ENCODE data around the gene MAN1A1. TPM values are rescaled to one million over a fixed set of nuclear protein-coding genes. Genes with fewer than 3 reads are reported as not detected.

The MAN1A1 gene
- total and polyA plus RNA-seq, 2 experiments from 2014 or later, result 117 to 245 TPM

DNA sequence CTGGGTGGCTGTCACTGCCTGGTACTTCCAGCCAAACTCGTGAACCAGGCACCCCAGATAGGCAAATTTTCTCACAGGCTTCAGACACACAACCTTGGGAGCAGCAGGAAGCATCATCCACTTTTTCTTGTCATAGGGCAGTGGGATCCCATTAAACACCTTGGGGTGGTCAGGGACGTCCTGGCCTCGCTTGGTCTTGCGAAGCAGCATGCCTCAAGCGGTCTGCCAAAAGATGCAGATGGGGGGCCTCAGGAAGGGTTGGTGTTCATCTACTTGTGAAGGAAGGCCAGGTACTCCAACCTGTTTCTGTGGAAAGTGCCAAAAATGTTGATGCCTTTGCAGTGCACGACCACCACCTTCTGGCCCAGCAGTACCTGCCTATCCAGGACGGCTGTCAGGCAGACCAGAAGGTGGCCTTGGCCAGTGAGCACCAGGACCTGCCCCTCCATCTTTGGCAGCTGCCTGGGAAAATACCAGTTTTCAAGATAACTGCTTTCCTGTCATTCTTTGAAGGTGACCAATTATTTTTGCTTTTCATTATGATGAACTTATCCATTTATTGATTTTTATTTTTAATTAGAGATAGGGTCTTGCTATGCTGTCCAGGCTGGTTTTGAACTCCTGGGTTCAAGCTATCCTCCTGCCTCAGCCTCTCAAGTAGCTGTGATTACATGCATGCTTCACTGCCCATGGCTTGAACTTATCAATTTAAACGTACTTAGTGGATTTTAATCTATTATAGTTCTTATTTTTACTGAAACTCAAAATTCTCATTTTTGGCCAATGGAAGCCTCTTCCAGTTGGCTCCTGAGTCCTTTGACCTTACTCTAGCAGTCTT, 80.1 kb downstream of the MAN1A1 start:
- Histone ChIP-seq H3K27ac (no peak overlapping the region), H4K20me1 (ENCODE audit: insufficient read depth, poor library complexity, severe bottlenecking) (no peaks in the 10 kb centered on the region), H3K9me2 (replicated peaks; ENCODE audit: insufficient read depth) (no peaks in the 10 kb centered on the region), H3K4me3 (no peak overlapping the region), H3K79me2 (peaks cover 80% of the 10 kb centered on the region), H3K4me1 (ENCODE audit: insufficient read depth) (no peaks in the 10 kb centered on the region), H3K36me3 (replicated peaks; ENCODE audit: insufficient read depth, low read depth) (no peaks in the 10 kb centered on the region), H3K4me2 (no peak overlapping the region), H3K9me3 (ENCODE audit: low read depth) (peaks cover 9% of the 10 kb centered on the region), H2AFZ (no peak overlapping the region), H3K27me3 (no peaks in the 10 kb centered on the region)
- TF ChIP-seq EZH2phosphoT487 (IDR thresholded peaks at IDR 0.05; ENCODE audit: low read depth, severe bottlenecking, unreplicated experiment), result no peak
- TF ChIP-seq EZH2 (IDR thresholded peaks at IDR 0.05; ENCODE audit: borderline replicate concordance), result no peak
- TF ChIP-seq, protein P1, sequence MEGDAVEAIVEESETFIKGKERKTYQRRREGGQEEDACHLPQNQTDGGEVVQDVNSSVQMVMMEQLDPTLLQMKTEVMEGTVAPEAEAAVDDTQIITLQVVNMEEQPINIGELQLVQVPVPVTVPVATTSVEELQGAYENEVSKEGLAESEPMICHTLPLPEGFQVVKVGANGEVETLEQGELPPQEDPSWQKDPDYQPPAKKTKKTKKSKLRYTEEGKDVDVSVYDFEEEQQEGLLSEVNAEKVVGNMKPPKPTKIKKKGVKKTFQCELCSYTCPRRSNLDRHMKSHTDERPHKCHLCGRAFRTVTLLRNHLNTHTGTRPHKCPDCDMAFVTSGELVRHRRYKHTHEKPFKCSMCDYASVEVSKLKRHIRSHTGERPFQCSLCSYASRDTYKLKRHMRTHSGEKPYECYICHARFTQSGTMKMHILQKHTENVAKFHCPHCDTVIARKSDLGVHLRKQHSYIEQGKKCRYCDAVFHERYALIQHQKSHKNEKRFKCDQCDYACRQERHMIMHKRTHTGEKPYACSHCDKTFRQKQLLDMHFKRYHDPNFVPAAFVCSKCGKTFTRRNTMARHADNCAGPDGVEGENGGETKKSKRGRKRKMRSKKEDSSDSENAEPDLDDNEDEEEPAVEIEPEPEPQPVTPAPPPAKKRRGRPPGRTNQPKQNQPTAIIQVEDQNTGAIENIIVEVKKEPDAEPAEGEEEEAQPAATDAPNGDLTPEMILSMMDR (IDR thresholded peaks at IDR 0.05; ENCODE audit: poor library complexity), result no peak
- WGBS (ENCODE audit: low lambda C conversion rate, missing lambda C conversion rate), result 97% methylated on average over 8 of the region's 8 CpGs
- DNase-seq (ENCODE audit: low spot score), result no peak

DNA sequence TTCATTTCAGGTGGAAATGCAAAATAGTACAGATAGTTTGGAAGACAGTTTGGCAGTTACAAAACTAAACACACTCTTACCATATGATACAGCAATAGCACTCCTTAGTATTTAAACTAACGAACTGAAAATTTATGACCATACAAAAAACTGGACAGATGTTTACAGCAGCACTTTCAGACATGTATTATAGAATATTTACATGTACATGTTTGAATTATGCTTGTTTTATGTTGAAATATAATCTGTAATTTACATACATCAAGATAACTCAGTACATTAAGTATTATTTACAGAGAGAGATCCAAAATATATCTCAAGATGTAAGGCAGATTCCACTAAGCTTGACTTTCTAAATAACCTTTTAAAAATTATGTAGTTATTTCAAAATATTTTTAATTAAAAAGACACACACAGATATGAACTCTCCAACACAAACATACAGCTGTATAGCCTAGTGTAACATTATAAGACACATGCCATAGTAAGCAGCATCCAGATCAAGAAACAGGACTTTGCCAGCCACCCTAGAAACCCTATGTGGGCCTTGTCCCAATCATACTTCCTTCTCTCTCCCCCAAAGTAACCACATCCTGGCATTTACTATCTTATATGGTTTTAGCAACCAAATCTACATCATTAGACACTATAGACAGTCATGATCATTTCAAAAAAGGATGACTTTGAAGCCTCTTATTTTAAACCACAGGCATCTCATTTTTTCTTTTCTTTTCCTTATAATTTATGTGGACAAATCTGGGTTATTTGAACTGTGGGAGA, 82.2 kb downstream of the MAN1A1 start:
- no peaks in the 10 kb centered on the region for H3K9me2 ChIP-seq (replicated peaks; ENCODE audit: insufficient read depth)
- H2AFZ ChIP-seq, result no peak overlapping the region
- WGBS (ENCODE audit: low lambda C conversion rate, missing lambda C conversion rate), result 81% methylated on average over 1 of the region's 1 CpG

DNA sequence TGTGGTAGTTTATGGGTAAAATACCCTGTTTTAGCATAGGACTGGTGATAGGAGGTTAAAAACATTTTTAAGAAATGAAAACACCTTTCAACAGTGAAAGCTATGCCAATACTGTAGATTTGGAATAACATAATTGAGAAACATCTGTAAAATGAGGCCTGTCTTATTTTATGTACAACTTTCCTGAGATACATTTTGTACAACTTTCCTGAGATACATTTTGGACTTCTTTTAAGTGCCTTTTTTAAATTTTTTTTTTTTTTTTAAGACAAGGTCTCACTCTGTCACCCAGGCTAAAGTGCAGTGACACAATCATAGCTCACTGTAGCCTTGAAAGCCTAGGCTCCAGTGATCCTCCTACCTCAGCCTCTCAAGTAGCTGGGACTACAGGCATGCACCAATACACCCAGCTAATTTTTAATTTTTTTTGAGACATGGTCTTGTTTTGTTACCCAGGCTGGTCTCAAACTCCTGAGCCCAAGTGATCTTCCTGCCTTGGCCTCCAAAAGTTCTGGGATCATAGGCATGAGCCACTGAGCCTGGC, 84.6 kb downstream of the MAN1A1 start:
- Histone ChIP-seq H3K4me1 (ENCODE audit: insufficient read depth) (peaks cover 5% of the 10 kb centered on the region), H3K79me2 (peaks cover 63% of the 10 kb centered on the region), H3K4me2 (no peak overlapping the region), H3K9me3 (ENCODE audit: low read depth) (no peaks in the 10 kb centered on the region), H3K9me2 (replicated peaks; ENCODE audit: insufficient read depth) (no peaks in the 10 kb centered on the region), H3K36me3 (replicated peaks; ENCODE audit: insufficient read depth, low read depth) (no peaks in the 10 kb centered on the region), H3K27me3 (no peaks in the 10 kb centered on the region), H3K27ac (no peak overlapping the region), H2AFZ (no peak overlapping the region), H3K4me3 (no peak overlapping the region), H4K20me1 (ENCODE audit: insufficient read depth, poor library complexity, severe bottlenecking) (no peaks in the 10 kb centered on the region)
- no peak for TF ChIP-seq EZH2 (IDR thresholded peaks at IDR 0.05; ENCODE audit: borderline replicate concordance)
- TF ChIP-seq EZH2phosphoT487 (IDR thresholded peaks at IDR 0.05; ENCODE audit: low read depth, severe bottlenecking, unreplicated experiment), result no peak
- DNase-seq (ENCODE audit: low spot score), result no peak

More for the DNA sequence above, 82.2 kb downstream of the MAN1A1 start:
- DNase-seq (ENCODE audit: low spot score), result no peak
- no peak overlapping the region for H3K27ac ChIP-seq
- TF ChIP-seq, protein P1 (IDR thresholded peaks at IDR 0.05; ENCODE audit: poor library complexity), result no peak
- no peak overlapping the region for H3K4me2 ChIP-seq
- peaks cover 9% of the 10 kb centered on the region for H3K9me3 ChIP-seq (ENCODE audit: low read depth)
- H4K20me1 ChIP-seq (ENCODE audit: insufficient read depth, poor library complexity, severe bottlenecking), result no peaks in the 10 kb centered on the region
- H3K79me2 ChIP-seq, result peaks cover 79% of the 10 kb centered on the region
- H3K27me3 ChIP-seq, result no peaks in the 10 kb centered on the region
- no peaks in the 10 kb centered on the region for H3K36me3 ChIP-seq (replicated peaks; ENCODE audit: insufficient read depth, low read depth)
- no peaks in the 10 kb centered on the region for H3K4me1 ChIP-seq (ENCODE audit: insufficient read depth)
- H3K4me3 ChIP-seq, result no peak overlapping the region

DNA sequence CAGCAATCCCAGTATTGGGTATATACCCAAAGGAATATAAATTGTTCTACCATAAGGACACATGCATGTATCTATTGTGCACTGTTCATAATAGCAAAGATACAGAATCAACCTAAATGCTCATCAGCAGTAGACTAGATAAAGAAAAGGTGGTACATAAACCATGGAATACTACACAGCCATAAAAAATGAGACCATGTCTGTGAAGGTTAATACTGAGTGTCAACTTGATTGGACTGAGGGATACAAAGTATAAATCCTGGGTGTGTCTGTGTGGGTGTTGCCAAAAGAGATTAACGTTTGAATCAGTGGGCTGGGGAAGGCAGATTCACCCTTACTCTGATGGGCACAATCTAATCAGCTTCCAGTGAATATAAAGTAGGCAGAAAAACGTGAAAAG, 86.9 kb downstream of the MAN1A1 start:
- no peaks in the 10 kb centered on the region for H3K27me3 ChIP-seq
- TF ChIP-seq, protein P1 (IDR thresholded peaks at IDR 0.05; ENCODE audit: poor library complexity), result no peak
- TF ChIP-seq EZH2phosphoT487 (IDR thresholded peaks at IDR 0.05; ENCODE audit: low read depth, severe bottlenecking, unreplicated experiment) (no peak), EZH2 (IDR thresholded peaks at IDR 0.05; ENCODE audit: borderline replicate concordance) (no peak)
- no peaks in the 10 kb centered on the region for H3K36me3 ChIP-seq (replicated peaks; ENCODE audit: insufficient read depth, low read depth)
- no peak overlapping the region for H3K4me2 ChIP-seq
- 39% methylated on average over 2 of the region's 2 CpGs for WGBS (ENCODE audit: low lambda C conversion rate, missing lambda C conversion rate)
- peaks cover 5% of the 10 kb centered on the region for H3K4me1 ChIP-seq (ENCODE audit: insufficient read depth)
- DNase-seq (ENCODE audit: low spot score), result no peak
- no peaks in the 10 kb centered on the region for H4K20me1 ChIP-seq (ENCODE audit: insufficient read depth, poor library complexity, severe bottlenecking)
- H2AFZ ChIP-seq, result no peak overlapping the region
- peaks cover 54% of the 10 kb centered on the region for H3K79me2 ChIP-seq
- no peaks in the 10 kb centered on the region for H3K9me3 ChIP-seq (ENCODE audit: low read depth)
- H3K9me2 ChIP-seq (replicated peaks; ENCODE audit: insufficient read depth), result no peaks in the 10 kb centered on the region
- no peak overlapping the region for H3K4me3 ChIP-seq
- no peak overlapping the region for H3K27ac ChIP-seq

Data from hepatocyte (in vitro differentiated cells).